Inflammatory macrophage treated with lipopolysaccharide for 4 hours (primary cell): Measurements from ENCODE around the gene FAM168B.
A peak's percentile ranks its signal among the peaks of the same experiment; 100 is the strongest.
"Not testable (repeated sequence)": the region's sequence is repeated elsewhere in the genome, so short reads cannot be mapped to it uniquely, and the experiment has no call there.

Experiments
- DNase-seq: peaks from one replicate; pipeline ENCODE4 v3.0.0-alpha.2; 2020

FAM168B gene

GRCh38 chr2:131094463-131095281, 1.4 kb upstream of the FAM168B start:
- no peak for DNase-seq

- peak; percentile 72 for DNase-seq
Measured at GRCh38 chr2:131093696-131094462, 619 bp upstream of the FAM168B start.

GRCh38 chr2:131092458-131093005, 728 bp downstream of the FAM168B start:
- DNase-seq = no peak

GRCh38 chr2:131085646-131086045, 7.6 kb downstream of the FAM168B start:
- no peak for DNase-seq

- no peak for DNase-seq
Measured at GRCh38 chr2:131081190-131081589, 12.1 kb downstream of the FAM168B start.

- not testable (repeated sequence) for DNase-seq
Measured at GRCh38 chr2:131079931-131080330, 13.3 kb downstream of the FAM168B start.

- DNase-seq = no peak
Measured at GRCh38 chr2:131077966-131078365, 15.3 kb downstream of the FAM168B start.

- no peak for DNase-seq
Measured at GRCh38 chr2:131077182-131077846, 15.9 kb downstream of the FAM168B start.

- no peak for DNase-seq
Measured at GRCh38 chr2:131076707-131077106, 16.6 kb downstream of the FAM168B start.

GRCh38 chr2:131075578-131075977, 17.7 kb downstream of the FAM168B start:
- DNase-seq = not testable (repeated sequence)

- not testable (repeated sequence) for DNase-seq
Measured at GRCh38 chr2:131068172-131068571, 25.1 kb downstream of the FAM168B start.

- no peak for DNase-seq
Measured at GRCh38 chr2:131067465-131068125, 25.7 kb downstream of the FAM168B start.

- no peak for DNase-seq
Measured at GRCh38 chr2:131064589-131065512, 28.4 kb downstream of the FAM168B start.

- DNase-seq = no peak
Measured at GRCh38 chr2:131063501-131064283, 29.6 kb downstream of the FAM168B start.

GRCh38 chr2:131058920-131059319, 34.3 kb downstream of the FAM168B start:
- DNase-seq = no peak

- no peak for DNase-seq
Measured at GRCh38 chr2:131058214-131058843, 34.9 kb downstream of the FAM168B start.

GRCh38 chr2:131056932-131057287, 36.4 kb downstream of the FAM168B start:
- DNase-seq = no peak

GRCh38 chr2:131056204-131056931, 36.9 kb downstream of the FAM168B start:
- DNase-seq = no peak
